HL-60/S4 treated with retinoic acid at 250 ng/mL for 4 days and 3 days (cell line): ENCODE measurements around the gene HMCN1.
"Not testable (repeated sequence)": the region's sequence is repeated elsewhere in the genome, so short reads cannot be mapped to it uniquely, and the experiment has no call there.

Source experiments
- in situ Hi-C: fragments of 300-500 bp; cut with MboI; formaldehyde crosslinking; loops from 2 replicates; pipeline ENCODE4 v1.7.0; 2022; ENCODE audit warnings: low sequenced_read_pairs

Gene HMCN1

GRCh38 chr1:186125511-186125910 is 391.3 kb downstream of the HMCN1 start:
- in situ Hi-C loops: no loop called here

GRCh38 chr1:186129758-186130157 is 395.6 kb downstream of the HMCN1 start:
- in situ Hi-C loops: no loop called here

GRCh38 chr1:186139115-186139514 is 404.9 kb downstream of the HMCN1 start:
- in situ Hi-C loops: no loop called here

- in situ Hi-C loops: no loop called here
Observed at GRCh38 chr1:186139701-186140100, 405.5 kb downstream of the HMCN1 start.

- in situ Hi-C loops: no loop called here
Observed at GRCh38 chr1:186142159-186142558, 408.0 kb downstream of the HMCN1 start.

- in situ Hi-C loops: no loop called here
Observed at GRCh38 chr1:186142916-186143315, 408.7 kb downstream of the HMCN1 start.

GRCh38 chr1:186143481-186143880 is 409.3 kb downstream of the HMCN1 start:
- in situ Hi-C loops: no loop called here

GRCh38 chr1:186144505-186144904 is 410.3 kb downstream of the HMCN1 start:
- in situ Hi-C loops: no loop called here

- in situ Hi-C loops: no loop called here
Observed at GRCh38 chr1:186146974-186147373, 412.8 kb downstream of the HMCN1 start.

- in situ Hi-C loops: no loop called here
Observed at GRCh38 chr1:186149591-186149990, 415.4 kb downstream of the HMCN1 start.

- in situ Hi-C loops: no loop called here
Observed at GRCh38 chr1:186152227-186152619, 418.0 kb downstream of the HMCN1 start.

GRCh38 chr1:186152620-186153239 is 418.5 kb downstream of the HMCN1 start:
- in situ Hi-C loops: no loop called here

- in situ Hi-C loops: no loop called here
Observed at GRCh38 chr1:186154651-186155050, 420.5 kb downstream of the HMCN1 start.

GRCh38 chr1:186155594-186155993 is 421.4 kb downstream of the HMCN1 start:
- in situ Hi-C loops: no loop called here

GRCh38 chr1:186162895-186163294 is 428.7 kb downstream of the HMCN1 start:
- in situ Hi-C loops: not testable (repeated sequence)

- in situ Hi-C loops: no loop called here
Observed at GRCh38 chr1:186164773-186165172, 430.6 kb downstream of the HMCN1 start.

GRCh38 chr1:186165303-186165702 is 431.1 kb downstream of the HMCN1 start:
- in situ Hi-C loops: no loop called here

- in situ Hi-C loops: no loop called here
Observed at GRCh38 chr1:186167096-186167668, 433.0 kb downstream of the HMCN1 start.

GRCh38 chr1:186175588-186175987 is 441.4 kb downstream of the HMCN1 start:
- in situ Hi-C loops: no loop called here

- in situ Hi-C loops: no loop called here
Observed at GRCh38 chr1:186178426-186179043, 444.3 kb downstream of the HMCN1 start.

GRCh38 chr1:186179231-186179630 is 445.0 kb downstream of the HMCN1 start:
- in situ Hi-C loops: no loop called here

- in situ Hi-C loops: no loop called here
Observed at GRCh38 chr1:186183219-186183618, 449.0 kb downstream of the HMCN1 start.
